ENCODE results near the gene CROCC2. TPM values are rescaled to one million over a fixed set of nuclear protein-coding genes. Genes with fewer than 3 reads are reported as not detected.

CROCC2 gene
- total and polyA plus RNA-seq, 2 of the 13 experiments (the other 11 are each of a cell fraction or from before 2014, with no cell fraction given): not detected

- TF ChIP-seq ZNF687 (CRISPR knock-in tag; IDR thresholded peaks at IDR 0.05) (peak; percentile 64; the same call in 1 of the 2 replicates), ZSCAN25 (CRISPR knock-in tag; IDR thresholded peaks at IDR 0.05) (no peak), HIC2 (CRISPR knock-in tag; IDR thresholded peaks at IDR 0.05; ENCODE audit: low read depth) (no peak), ZNF350 (CRISPR knock-in tag; IDR thresholded peaks at IDR 0.05; ENCODE audit: borderline replicate concordance, low read depth) (0 out of 2 replicates have a peak, but pooled peaks have one; percentile 1), DZIP1 (CRISPR knock-in tag; IDR thresholded peaks at IDR 0.05) (0 out of 2 replicates have a peak, but pooled peaks have one; percentile 12), POLR2AphosphoS2 (IDR thresholded peaks at IDR 0.05; ENCODE audit: low read depth, low read length) (no peak)
Measured at GRCh38 chr2:240869109-240869955, 36.8 kb upstream of the CROCC2 start (continued).

Data from HepG2 (cell line).